HuH-7.5 (cell line): Measurements from ENCODE around the gene COPS4.

Experiments
- DNase-seq: peaks from one replicate; pipeline ENCODE4 v3.0.0; 2011; ENCODE audit warnings: low spot score

COPS4 gene

GRCh38 chr4:83121246-83121645 is 86.3 kb downstream of the COPS4 start:
- no peak for DNase-seq

GRCh38 chr4:83124111-83124780 is 89.3 kb downstream of the COPS4 start:
- no peak for DNase-seq
